PFSK-1 (cell line): ENCODE measurements around the gene PID1.

Experiments used
- FOXP2 ChIP-seq: optimal IDR thresholded peaks from 2 replicates; pipeline ENCODE3; 2011; ENCODE audit warnings: borderline replicate concordance, control low read depth, inconsistent platforms; ENCODE audit not compliant: insufficient read depth; ENCODE audit errors: extremely low read length, extremely low read depth
- POLR2AphosphoS5 ChIP-seq: IDR thresholded peaks from 2 replicates; pipeline ENCODE4 v1.6.1; 2012; ENCODE audit warnings: low read depth, mild to moderate bottlenecking, control low read depth, low read length, moderate library complexity
- REST ChIP-seq, 2 experiments: IDR thresholded peaks; 2 replicates each; pipeline versions ENCODE4 v1.6.1 to v1.8.0; 2011 to 2012; ENCODE audit warnings: low read depth in 2 of 2, low read length in 2 of 2, control low read depth in 1 of 2, inconsistent platforms in 1 of 2, mild to moderate bottlenecking in 1 of 2, moderate library complexity in 1 of 2; ENCODE audit not compliant: insufficient read depth in 1 of 2
- SIN3A ChIP-seq: IDR thresholded peaks from 2 replicates; pipeline ENCODE4 v1.6.1; 2012; ENCODE audit warnings: mild to moderate bottlenecking, low read length, moderate library complexity, borderline replicate concordance; ENCODE audit not compliant: insufficient read depth
- TAF1 ChIP-seq: IDR thresholded peaks from 2 replicates; pipeline ENCODE4 v1.6.1; 2012; ENCODE audit warnings: low read length, control low read depth, borderline replicate concordance; ENCODE audit not compliant: insufficient read depth

PID1 gene

GRCh38 chr2:229141424-229142025 lies 129.6 kb downstream of the PID1 start:
- TF ChIP-seq FOXP2 (no peak), REST (IDR thresholded peaks at IDR 0.05; ENCODE audit: insufficient read depth in 1 of 2, low read depth in 2 of 2, low read length in 2 of 2) (no peak), POLR2AphosphoS5 (no peak), SIN3A (no peak), TAF1 (no peak)

GRCh38 chr2:229137639-229138038 lies 133.4 kb downstream of the PID1 start:
- TF ChIP-seq TAF1 (no peak), FOXP2 (no peak), POLR2AphosphoS5 (no peak), REST (IDR thresholded peaks at IDR 0.05; ENCODE audit: insufficient read depth in 1 of 2, low read depth in 2 of 2, low read length in 2 of 2) (no peak), SIN3A (no peak)

- no peak for TF ChIP-seq TAF1
- TF ChIP-seq POLR2AphosphoS5: no peak
- no peak for TF ChIP-seq REST (IDR thresholded peaks at IDR 0.05; ENCODE audit: insufficient read depth in 1 of 2, low read depth in 2 of 2, low read length in 2 of 2)
- TF ChIP-seq SIN3A: no peak
- no peak for TF ChIP-seq FOXP2
Observed at GRCh38 chr2:229137066-229137465, 134.0 kb downstream of the PID1 start.

- no peak for TF ChIP-seq REST (IDR thresholded peaks at IDR 0.05; ENCODE audit: insufficient read depth in 1 of 2, low read depth in 2 of 2, low read length in 2 of 2)
- TF ChIP-seq FOXP2: no peak
- TF ChIP-seq POLR2AphosphoS5: no peak
- no peak for TF ChIP-seq TAF1
- no peak for TF ChIP-seq SIN3A
Observed at GRCh38 chr2:229133155-229133772, 137.8 kb downstream of the PID1 start.

GRCh38 chr2:229132236-229132635 lies 138.9 kb downstream of the PID1 start:
- TF ChIP-seq POLR2AphosphoS5: no peak
- no peak for TF ChIP-seq REST (IDR thresholded peaks at IDR 0.05; ENCODE audit: insufficient read depth in 1 of 2, low read depth in 2 of 2, low read length in 2 of 2)
- TF ChIP-seq SIN3A: no peak
